Ovary (tissue), 3 donors: ENCODE data around the gene CHN2.

Source experiments
- CTCF ChIP-seq, 3 donors: fragments of 450-650 bp in 2 of 3; fragments of 200-600 bp in 1 of 3; IDR thresholded peaks; one replicate each; pipeline versions ENCODE4 v1.5.1 to v1.8.0; 2016 to 2022; ENCODE audit warnings: antibody characterized with exemption in 3 of 3, mild to moderate bottlenecking in 1 of 3
- POLR2A ChIP-seq: fragments of 450-650 bp; IDR thresholded peaks from one replicate; pipeline ENCODE4 v1.6.1; 2017; ENCODE audit warnings: antibody characterized with exemption, mild to moderate bottlenecking, moderate library complexity
- donor health status: DM: no; HTN: no; CAD: no.

DNA sequence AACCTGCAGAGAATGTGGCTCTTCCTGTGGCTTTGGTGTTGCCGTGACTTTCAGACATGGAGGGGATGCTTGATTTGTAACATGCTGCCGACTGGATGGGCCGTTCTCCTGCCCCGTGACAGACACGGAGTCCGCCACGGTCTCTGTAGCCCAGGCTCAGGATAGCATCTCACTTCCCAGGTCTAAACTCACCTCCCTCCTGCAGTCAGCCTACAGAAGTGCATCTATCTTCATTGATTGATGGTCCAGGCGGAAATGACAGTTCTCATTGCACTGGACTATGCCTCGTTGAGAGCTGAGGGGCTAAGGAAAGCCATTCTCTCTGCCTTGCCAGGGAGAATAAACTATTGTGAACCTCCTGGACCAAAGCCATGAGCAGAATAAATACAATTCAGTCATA is 77.5 kb downstream of the CHN2 start:
- TF ChIP-seq CTCF (IDR thresholded peaks at IDR 0.05) (no peak), POLR2A (no peak)
